Renal pelvis (tissue), 4 donors: Measurements from ENCODE around the gene HOXC6. TPM values are rescaled to one million over a fixed set of nuclear protein-coding genes. Genes with fewer than 3 reads are reported as not detected.
A peak's percentile ranks its signal among the peaks of the same experiment; 100 is the strongest.

Experiments used
- DNase-seq: peaks from one replicate; pipeline ENCODE4 v3.0.0-alpha.2; 2013
- polyA plus RNA-seq, 3 donors: library from polyadenylated mRNA; unstranded; fragments of 120-200 nt; gene quantifications; one replicate each; pipeline ENCODE4 v1.2.1, GENCODE V29; 2013; ENCODE audit not compliant: insufficient read length in 3 of 3

Gene HOXC6
- polyA plus RNA-seq, 3 donors = 28.7 to 40.5 (median 30.0) TPM

DNA sequence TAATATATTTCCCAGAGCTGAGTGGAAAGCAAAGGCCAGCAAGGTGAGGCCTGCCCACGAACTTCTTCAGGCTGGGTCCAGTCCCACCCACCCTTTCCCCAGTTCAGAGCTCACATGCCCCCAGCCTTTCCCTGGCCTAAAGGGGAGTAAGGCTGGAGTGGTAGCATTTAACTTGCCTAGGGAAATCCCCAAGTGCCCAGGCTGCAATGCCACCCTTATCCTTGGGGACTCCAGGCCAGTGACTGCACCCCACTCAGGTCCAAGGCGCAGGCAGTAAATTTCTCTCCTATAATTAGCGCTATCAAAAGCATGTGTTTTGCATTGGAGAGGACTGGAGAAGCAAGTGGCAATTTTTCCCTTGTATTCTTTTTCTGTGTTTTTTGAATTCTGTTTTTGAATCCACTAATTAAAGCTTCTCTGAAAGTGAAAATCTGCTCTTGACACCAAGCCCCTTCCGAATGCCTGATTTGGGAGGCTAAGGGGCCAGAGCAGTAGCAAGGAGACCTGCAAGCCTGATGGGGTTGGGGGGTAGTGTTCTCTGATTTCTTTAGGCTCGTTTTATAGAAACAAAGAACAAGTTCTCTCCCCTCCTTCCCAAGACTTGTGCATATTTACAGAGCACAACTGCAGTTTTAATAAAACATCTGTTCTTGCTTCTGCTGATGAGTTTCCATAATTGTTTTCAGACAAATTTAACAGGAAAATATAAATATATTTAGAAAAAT, 3.5 kb upstream of the HOXC6 start:
- no peak for DNase-seq

GRCh38 chr12:54025499-54026405, 2.5 kb upstream of the HOXC6 start:
- no peak for DNase-seq

DNA sequence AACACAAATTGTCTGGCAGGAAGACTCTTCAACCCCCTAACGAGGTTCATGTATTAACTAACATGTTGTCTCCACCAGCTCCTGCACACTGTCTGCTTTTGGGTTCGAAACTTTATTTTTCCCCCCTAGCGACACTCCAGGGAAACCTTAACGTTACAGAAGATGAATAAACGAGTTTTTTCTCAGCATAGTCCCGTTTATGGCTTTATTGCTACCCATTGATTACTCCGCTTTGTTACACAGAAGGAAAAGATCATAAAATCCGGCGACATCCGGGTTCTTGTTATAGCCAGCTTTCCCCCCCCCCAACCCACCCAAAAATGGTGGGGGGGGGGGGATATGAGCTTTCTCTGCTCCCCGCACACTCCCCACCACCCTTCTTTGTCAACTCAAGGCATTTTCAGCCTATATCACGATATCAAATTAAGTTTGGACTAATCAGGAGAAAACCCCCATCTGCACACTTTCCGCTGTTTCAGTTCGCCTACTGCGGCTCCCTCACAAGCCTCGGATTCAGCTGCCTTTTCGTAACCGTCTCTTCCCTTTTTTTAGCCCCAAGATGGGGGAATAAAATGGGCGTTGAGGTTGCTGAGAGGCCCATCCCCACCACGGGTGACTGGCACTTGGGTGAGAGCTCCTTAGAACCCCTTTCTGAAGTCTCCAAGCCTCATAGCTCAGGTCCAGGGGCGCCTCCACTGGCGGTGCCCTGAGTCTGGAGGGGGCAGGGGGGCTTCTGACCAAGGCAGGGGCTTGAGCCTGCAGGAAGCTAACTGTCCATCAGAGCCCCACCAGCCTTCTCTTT, 1.4 kb upstream of the HOXC6 start:
- no peak for DNase-seq

- no peak for DNase-seq
These were observed 826 bp upstream of the HOXC6 start for GRCh38 chr12:54027442-54027786.

DNA sequence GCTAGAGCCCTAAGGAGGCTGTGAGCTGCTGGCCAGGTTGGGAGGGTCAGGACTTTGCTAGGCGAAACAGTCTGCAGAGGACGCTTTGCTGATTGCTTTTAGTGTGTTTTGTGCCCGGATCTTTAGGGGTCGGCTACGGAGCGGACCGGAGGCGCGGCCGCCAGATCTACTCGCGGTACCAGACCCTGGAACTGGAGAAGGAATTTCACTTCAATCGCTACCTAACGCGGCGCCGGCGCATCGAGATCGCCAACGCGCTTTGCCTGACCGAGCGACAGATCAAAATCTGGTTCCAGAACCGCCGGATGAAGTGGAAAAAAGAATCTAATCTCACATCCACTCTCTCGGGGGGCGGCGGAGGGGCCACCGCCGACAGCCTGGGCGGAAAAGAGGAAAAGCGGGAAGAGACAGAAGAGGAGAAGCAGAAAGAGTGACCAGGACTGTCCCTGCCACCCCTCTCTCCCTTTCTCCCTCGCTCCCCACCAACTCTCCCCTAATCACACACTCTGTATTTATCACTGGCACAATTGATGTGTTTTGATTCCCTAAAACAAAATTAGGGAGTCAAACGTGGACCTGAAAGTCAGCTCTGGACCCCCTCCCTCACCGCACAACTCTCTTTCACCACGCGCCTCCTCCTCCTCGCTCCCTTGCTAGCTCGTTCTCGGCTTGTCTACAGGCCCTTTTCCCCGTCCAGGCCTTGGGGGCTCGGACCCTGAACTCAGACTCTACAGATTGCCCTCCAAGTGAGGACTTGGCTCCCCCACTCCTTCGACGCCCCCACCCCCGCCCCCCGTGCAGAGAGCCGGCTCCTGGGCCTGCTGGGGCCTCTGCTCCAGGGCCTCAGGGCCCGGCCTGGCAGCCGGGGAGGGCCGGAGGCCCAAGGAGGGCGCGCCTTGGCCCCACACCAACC, 1.5 kb downstream of the HOXC6 start:
- no peak for DNase-seq

- no peak for DNase-seq
These were observed 2.2 kb downstream of the HOXC6 start for GRCh38 chr12:54030442-54030801.

DNA sequence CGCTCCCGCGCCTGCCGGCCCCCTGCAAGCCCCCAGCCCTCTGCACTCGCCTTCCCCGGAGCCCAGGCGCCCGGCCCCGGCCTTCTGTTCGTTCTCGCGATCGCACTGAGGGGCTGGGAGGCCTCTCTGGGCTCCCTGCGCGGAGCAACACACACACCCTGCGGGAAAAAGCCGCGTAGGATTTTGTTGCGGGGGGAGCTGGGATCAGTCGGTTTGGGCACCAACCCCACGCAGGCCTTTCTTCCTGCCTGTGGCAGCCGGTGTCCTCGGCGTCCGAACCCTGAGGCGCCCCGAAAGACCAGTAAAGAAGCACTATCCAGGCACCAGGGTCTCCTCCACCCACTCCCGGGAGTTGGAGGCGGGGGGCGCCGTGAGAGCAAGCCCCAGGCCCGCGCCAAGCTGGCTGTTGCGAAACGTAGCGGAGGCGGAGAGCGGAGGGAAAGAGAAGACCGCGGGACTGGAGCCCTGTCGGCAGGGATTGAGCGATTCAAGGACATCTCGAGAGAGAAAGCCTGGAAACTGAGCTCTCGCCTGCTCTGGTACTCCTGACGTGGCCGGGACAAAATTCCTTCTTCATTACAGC, 2.7 kb downstream of the HOXC6 start:
- DNase-seq = no peak

- DNase-seq = no peak
These were observed 3.2 kb downstream of the HOXC6 start for GRCh38 chr12:54031480-54031879.

DNA sequence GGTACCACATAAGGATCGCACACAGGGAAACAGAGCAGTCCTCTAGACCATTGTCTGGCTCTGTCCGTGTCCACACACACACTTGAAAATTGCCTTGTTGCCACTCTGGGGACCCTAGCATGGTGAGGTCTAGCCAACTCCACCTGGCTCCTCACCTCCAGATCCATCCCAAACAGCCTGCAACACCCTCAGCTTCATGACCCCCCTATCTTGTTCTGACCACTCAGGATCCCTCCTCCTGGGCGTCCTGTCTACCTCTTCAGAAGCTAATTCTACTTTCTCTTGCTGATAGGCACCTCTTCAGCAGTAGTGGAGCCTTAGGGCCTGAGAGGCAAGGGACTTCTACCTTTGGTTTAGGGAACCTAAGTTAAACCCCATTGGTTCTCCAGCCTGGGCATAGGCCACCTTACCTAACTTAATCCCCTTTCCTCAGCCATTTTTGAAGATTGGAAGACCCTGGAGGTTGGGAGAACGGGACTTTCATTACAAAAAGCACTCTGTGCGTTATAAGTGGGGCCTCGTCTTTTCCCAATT, 3.9 kb downstream of the HOXC6 start:
- no peak for DNase-seq

DNA sequence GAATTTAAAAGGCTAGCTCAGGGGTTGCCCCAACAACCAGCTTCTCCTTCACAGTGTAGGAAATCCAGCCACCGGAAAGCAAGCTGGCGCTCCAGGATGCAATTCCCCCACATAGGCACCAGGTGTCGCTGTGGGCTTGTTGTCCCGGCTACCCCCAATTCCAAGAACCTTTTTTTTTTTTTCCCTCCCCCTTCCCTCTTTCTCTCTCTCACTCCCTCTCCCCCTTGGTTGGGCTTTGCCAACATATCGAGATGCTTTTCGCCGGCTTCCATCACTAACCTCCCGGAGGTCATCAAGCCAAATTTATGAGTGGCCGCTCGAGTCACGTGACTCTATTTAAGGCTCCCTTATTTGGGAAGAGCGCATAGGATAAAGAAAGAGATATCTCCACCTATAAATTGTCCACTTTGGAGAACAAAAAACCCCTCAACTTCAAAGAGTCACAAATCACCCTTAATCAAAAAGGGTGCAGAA, 4.4 kb downstream of the HOXC6 start, which contains the start of gene HOXC5:
Gene HOXC5, plus strand, starts transcription at position 424 of the 474 bp plus-strand sequence. CDS start 73 bp downstream, outside the sequence.
- peak; percentile 90 for DNase-seq

DNA sequence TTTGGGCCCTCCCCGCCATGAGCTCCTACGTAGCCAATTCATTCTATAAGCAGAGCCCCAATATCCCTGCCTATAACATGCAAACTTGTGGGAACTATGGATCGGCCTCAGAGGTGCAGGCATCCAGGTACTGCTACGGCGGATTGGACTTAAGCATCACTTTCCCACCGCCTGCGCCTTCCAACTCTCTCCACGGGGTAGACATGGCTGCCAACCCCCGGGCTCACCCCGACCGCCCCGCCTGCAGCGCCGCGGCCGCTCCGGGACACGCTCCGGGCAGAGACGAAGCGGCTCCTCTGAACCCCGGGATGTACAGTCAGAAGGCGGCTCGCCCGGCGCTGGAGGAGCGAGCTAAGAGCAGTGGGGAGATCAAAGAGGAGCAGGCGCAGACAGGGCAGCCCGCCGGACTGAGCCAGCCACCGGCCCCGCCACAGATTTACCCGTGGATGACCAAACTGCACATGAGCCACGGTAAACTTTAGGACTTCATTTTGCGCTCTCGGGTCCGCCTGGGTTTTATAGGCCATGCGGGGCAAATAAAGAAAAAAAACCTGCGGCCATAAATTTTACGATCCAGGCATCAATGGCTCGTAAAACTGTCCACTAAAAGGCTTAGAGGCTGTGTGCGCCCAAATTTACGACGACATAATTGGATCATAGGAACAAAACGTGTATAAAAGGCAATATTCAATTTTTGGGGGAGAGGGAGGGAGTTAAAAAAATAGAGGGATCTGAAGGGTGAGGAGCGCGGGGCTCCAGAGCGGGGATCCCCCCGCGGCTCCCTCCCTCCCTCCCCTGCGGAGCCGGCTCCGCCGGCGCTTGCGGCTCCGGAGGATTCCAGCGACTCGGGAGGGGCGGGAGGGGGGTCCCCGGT, 5.1 kb downstream of the HOXC6 start:
- DNase-seq = peak; percentile 91

DNA sequence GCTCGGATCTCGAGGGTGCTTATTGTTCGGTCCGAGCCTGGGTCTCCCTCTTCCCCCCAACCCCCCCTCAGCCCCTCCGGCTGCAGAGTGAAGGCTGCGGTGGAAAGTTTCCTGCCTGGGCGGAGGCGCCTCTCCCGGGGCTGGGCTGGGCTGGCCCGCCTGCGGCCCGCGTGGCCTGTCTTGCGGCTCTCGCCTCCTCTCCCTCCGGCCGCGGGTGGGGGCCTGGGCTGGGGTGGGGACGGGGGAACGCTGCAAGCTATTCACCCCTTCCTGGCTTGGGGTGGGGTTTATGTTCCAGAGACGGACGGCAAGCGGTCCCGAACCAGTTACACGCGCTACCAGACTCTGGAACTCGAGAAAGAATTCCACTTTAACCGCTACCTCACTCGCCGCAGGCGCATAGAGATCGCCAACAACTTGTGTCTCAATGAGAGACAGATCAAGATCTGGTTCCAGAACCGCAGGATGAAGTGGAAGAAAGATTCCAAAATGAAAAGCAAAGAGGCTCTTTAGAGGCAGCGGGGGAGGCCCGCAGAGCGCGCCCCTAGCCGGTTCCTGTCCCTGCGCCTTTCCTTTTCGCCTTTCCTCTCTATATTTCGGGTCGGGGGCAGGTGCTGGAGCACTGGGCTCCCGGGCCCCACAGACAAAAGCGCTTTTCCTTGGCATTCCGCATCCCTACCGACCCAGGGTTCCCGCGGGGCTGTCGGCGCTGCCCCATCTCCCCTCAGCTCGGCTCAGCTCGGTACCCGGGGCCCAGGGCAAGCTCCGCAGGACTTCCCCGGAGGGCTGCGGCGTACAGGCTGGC, 5.9 kb downstream of the HOXC6 start:
- no peak for DNase-seq

DNA sequence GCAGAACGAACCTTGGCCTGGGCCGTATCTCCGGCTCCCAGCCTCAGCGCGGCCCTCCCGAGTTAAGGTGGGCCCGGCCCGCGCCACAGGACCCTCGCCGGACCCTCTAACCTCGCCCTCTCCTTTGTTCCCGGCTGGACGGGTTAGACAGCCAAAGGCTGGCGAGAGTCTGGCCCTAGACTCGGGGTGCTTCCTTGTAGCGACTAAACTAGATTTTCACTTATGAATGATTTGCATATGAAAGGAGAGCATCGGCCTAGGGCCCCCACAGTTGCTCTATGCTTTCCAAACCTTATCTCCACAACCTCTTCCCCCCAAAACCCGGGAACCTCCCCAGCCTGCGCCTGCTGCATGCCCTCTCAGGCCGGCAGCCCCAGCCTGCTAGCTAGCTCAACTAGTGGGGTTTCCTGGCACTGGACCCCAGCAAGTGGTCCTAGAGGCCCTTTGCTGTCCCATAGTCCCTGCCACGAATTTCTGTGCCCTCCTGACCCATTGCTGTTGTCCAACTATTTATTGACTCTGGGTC, 6.6 kb downstream of the HOXC6 start:
- no peak for DNase-seq

GRCh38 chr12:54035568-54036264, 7.5 kb downstream of the HOXC6 start:
- DNase-seq = no peak

DNA sequence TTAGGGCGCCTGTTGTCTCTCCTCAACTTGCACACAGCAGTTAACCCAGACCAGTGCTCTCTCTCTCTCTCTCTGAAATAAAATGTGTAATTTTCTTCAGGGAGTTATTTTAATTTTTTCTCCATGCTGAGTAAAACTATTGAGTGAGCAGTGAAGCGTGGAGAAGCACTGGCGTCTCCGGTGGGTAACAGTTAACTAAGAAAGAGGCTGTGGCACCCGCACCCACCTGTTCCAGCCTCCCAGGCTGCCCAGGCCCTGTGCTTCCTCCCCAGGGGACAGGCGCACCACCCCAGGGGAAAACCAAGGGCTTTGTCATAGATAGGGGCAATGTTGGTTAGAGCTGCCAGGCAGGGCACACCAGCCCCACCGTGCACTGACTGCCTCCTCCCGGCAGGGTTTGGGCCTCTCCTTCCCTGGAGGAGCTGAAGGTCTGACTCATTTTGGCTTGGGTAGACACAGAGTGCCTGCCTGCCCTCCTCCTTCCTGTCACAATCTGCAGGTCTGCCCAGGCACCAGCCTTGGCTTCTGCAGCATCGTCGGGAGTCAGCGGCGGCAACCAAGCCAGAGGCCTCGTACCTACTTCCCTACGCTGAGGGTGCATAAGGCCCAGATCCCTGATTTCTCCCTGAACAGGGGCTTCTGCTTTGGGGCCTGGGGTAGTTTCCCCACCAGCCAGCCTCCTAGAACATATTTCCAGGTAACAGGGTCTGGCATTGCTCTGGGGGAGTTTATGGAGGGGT, 8.6 kb downstream of the HOXC6 start:
- no peak for DNase-seq

DNA sequence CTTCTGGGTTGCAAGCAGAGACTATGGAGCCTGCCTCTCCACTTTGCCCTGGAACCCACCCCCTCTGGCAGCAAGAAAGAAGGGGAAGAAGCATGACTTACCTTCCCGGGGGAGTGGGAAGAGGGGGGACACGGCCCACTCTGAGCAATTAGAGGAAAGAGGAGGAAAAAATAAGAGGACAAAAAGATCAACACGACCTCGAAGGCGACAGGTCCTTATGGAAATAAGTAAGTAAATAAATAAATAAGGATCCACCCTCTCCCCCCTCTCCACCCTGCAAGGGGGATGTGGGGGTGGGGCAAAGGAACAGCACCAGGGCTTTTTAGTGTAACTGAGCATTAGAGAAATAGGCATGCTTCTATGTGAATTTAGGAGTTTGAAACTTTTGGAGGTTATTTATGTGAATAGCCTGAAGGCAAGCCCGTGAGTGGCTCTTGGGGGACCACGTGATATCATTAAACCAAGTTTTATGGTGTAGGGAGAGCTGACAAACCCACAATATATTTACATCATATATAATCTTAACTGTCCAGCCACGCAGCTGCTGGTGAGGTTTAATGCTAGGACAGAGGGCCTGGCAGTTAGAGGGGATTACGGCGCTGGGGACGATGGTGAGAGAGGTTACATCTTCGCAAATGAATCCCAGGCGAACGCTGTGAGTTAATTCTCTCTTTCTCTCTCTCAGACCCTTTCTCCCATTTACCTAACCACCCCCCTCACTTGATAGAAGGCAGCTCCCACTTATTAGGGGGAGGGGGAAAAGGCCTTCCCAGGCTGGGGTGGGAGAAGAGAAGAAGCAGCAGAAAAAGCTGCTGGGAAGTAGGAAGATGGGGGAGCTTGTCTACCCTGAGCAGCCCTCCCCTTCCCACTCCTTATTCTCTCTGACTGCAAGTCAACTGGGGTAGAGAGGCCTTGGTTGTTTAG, 9.4 kb downstream of the HOXC6 start:
- peak; percentile 82 for DNase-seq
